ENCODE results near the gene PRM1. TPM values are rescaled to one million over a fixed set of nuclear protein-coding genes. Genes with fewer than 3 reads are reported as not detected.

The PRM1 gene
- total and polyA plus RNA-seq, 8 donors, result not detected

- peaks cover 0 to 6% (median 0%) of the 10 kb centered on the region in 4 donors for H3K4me1 ChIP-seq
- no peaks in the 10 kb centered on the region for H3K36me3 ChIP-seq
- no peaks in the 10 kb centered on the region for H3K9me3 ChIP-seq
- H3K4me3 ChIP-seq, result no peak overlapping the region
- intact Hi-C loops (cut with DNase I; ENCODE audit: low total_unique reads), result no loop called here
- H3K27ac ChIP-seq, result no peak overlapping the region
- H3K27me3 ChIP-seq, result no peaks in the 10 kb centered on the region
- TF ChIP-seq POLR2A (IDR thresholded peaks at IDR 0.05) (no peak), EP300 (IDR thresholded peaks at IDR 0.05) (no peak), CTCF (IDR thresholded peaks at IDR 0.05) (no peak), POLR2AphosphoS5 (IDR thresholded peaks at IDR 0.05) (no peak)
- no peak for DNase-seq
- WGBS, 5 donors, result 68 to 96% (median 84%) methylated on average over 5 of the region's 5 CpGs
Measured at GRCh38 chr16:11321662-11322061, 40.5 kb upstream of the PRM1 start.

GRCh38 chr16:11320170-11320569 is 39.0 kb upstream of the PRM1 start:
- H3K36me3 ChIP-seq, result no peaks in the 10 kb centered on the region
- intact Hi-C loops (cut with DNase I; ENCODE audit: low total_unique reads), result no loop called here
- peaks cover 0 to 6% (median 0%) of the 10 kb centered on the region in 4 donors for H3K4me1 ChIP-seq
- peaks cover 0 to 4% (median 0%) of the 10 kb centered on the region in 3 donors for H3K27me3 ChIP-seq
- TF ChIP-seq POLR2AphosphoS5 (IDR thresholded peaks at IDR 0.05), result no peak
- no peaks in the 10 kb centered on the region for H3K9me3 ChIP-seq
- H3K27ac ChIP-seq, result no peak overlapping the region
- 55 to 68% (median 66%) methylated on average over 9 to 10 of the region's 10 CpGs for WGBS, 5 donors
- H3K4me3 ChIP-seq, result no peak overlapping the region
- no peak for DNase-seq

GRCh38 chr16:11319529-11320146 is 38.5 kb upstream of the PRM1 start:
- Histone ChIP-seq H3K4me1 (peaks cover 0 to 6% (median 0%) of the 10 kb centered on the region in 4 donors), H3K9me3 (no peaks in the 10 kb centered on the region), H3K27ac (no peak overlapping the region), H3K36me3 (no peaks in the 10 kb centered on the region), H3K4me3 (no peak overlapping the region), H3K27me3 (peaks cover 0 to 4% (median 0%) of the 10 kb centered on the region in 3 donors)
- 54 to 63% (median 57%) methylated on average over 6 to 8 of the region's 8 CpGs for WGBS, 5 donors
- intact Hi-C loops (cut with DNase I; ENCODE audit: low total_unique reads), result no loop called here
- peak in 1 of 2 donors; percentile 46 for DNase-seq
- TF ChIP-seq POLR2AphosphoS5 (IDR thresholded peaks at IDR 0.05) (no peak), EP300 (IDR thresholded peaks at IDR 0.05) (no peak), CTCF (IDR thresholded peaks at IDR 0.05) (no peak), POLR2A (IDR thresholded peaks at IDR 0.05) (no peak)

- Histone ChIP-seq H3K27ac (no peak overlapping the region), H3K27me3 (peaks cover 0 to 4% (median 0%) of the 10 kb centered on the region in 3 donors), H3K9me3 (no peaks in the 10 kb centered on the region), H3K36me3 (no peaks in the 10 kb centered on the region), H3K4me1 (peaks cover 0 to 6% (median 0%) of the 10 kb centered on the region in 4 donors), H3K4me3 (no peak overlapping the region)
- intact Hi-C loops (cut with DNase I; ENCODE audit: low total_unique reads), result no loop called here
- DNase-seq, result no peak
- TF ChIP-seq CTCF (IDR thresholded peaks at IDR 0.05), result no peak
- TF ChIP-seq POLR2AphosphoS5 (IDR thresholded peaks at IDR 0.05), result no peak
- no peak for TF ChIP-seq POLR2A (IDR thresholded peaks at IDR 0.05)
- no peak for TF ChIP-seq EP300 (IDR thresholded peaks at IDR 0.05)
- 84 to 91% (median 89%) methylated on average over 8 of the region's 8 CpGs for WGBS, 5 donors
Measured at GRCh38 chr16:11318817-11319216, 37.7 kb upstream of the PRM1 start.

- intact Hi-C loops (cut with DNase I; ENCODE audit: low total_unique reads), result no loop called here
- no peak overlapping the region for H3K4me3 ChIP-seq
- H3K27me3 ChIP-seq, result peaks cover 0 to 4% (median 0%) of the 10 kb centered on the region in 3 donors
- WGBS, 5 donors, result 84 to 91% (median 89%) methylated on average over 17 to 23 of the region's 23 CpGs
- DNase-seq, result no peak
- peaks cover 0 to 18% (median 12%) of the 10 kb centered on the region in 4 donors for H3K4me1 ChIP-seq
- no peak overlapping the region for H3K27ac ChIP-seq
- no peaks in the 10 kb centered on the region for H3K9me3 ChIP-seq
- no peak for TF ChIP-seq EP300 (IDR thresholded peaks at IDR 0.05)
- H3K36me3 ChIP-seq, result no peaks in the 10 kb centered on the region
Measured at GRCh38 chr16:11316331-11317015, 35.3 kb upstream of the PRM1 start.
